ENCODE data around the gene TNFAIP3.

TNFAIP3 gene

DNA sequence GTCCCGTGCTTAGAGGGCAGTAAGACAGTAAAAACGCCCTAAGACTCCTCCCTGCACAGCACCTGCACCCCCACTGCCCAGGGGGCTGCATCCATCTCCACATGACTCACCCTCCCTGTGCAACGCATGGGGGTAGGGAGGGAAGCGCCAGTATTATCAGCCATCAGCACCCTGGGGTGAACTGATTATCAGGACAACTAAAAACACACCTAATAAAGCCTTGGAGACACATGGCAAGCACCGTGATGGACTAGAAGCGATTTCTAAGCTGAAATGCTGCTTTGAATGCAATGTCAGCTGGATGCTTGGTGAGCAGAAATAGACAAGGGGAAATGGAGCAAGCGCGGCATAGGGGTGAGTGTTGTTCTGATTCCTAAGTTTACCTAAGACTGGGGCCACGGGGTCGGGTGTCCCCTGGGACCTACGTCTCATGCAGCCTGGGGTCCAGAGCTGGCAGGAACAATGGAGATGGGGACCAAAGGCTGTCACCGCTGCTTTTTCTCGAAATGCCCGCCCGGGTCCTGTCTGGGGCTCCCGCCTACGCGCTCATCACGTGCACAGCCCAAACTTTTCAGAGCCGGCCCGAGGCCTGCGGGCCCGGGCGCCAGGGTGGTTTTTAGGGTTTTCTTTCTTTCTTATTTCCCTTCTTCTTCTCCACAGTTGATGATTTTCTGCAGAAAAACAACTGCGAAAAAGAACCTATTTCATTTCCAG, 702 bp upstream of the TNFAIP3 start:
- DNase-seq: peak; percentile 57

DNA sequence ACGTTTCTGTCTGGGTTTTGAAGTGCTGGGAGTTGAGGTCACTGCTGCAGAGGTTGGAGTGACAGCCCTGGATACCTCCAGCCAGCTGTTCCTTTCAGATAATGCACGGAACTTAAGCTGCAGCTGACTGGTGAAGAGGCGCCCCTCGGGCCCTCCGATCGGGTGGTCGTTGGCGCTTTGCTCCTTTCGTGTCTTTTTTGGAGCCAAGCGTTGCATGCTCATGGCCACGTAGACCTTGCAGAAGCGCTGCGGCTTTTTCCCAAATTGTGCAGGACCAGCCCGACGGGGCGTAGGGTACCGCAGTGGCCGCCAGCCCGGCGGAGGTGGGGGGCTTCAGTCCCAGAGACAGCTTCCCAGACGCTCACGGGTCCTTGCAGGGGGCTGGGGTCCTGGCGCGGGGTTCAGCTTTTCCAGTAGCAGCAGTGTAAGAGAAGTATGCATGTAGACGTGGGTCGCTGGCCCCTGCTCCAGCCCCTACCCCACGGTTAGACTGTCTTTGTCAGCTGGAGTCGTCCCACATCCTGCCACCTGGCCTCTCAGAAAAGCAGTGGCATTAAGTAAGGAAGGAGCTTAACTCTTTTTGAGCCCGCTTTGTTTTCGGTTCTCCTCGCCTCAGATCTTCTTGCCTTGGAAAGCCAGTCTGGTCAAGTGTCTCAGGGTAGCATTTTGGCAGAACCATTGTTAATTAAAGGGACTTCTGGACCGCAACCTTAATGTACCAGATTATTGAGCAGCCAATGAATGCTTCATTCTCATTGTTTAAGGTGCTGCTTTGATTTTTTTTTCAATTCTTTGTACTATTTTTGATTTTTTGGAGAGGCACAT, 838 bp downstream of the TNFAIP3 start:
- peak; percentile 65 for DNase-seq

DNA sequence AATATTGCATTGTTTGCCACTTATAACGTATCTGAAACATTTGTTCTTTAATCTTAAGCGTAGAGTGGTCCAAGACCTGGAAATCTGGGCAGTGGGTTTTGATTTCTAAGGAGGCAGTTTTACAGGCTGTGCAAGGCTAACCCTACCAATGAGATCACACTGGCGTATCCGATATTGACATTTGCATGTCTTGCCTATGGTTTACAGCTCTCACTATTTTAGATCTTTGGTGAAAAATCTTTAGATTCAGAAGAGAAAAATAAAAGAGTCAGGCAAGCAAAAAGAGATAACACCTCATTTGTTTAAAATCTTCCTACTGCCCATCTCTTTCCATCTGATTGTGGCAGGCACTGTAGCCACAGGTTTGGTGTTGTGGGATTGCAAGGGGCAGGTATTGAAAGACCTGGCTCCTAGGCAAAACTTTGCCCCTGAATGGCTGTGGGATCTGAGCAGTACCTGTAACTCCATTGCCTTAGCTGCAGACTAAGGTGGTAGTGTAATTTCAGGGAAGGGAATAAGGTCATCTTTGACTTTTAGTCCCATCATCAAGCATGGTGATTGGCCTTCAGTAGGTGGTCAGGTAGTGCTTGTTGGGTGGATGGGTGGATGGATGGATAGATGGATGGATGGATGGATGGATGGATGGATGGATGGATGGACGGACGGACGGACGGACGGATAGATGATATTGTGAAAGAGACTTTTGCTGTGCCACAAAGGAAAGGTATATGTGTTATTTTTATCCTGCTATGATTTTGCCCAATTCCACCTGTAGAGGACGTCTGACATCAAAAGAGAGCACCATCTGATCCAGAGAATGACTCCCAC, 1.9 kb downstream of the TNFAIP3 start:
- DNase-seq: no peak

- no peak for DNase-seq
Measured at GRCh38 chr6:137869549-137870307, 2.7 kb downstream of the TNFAIP3 start.

DNA sequence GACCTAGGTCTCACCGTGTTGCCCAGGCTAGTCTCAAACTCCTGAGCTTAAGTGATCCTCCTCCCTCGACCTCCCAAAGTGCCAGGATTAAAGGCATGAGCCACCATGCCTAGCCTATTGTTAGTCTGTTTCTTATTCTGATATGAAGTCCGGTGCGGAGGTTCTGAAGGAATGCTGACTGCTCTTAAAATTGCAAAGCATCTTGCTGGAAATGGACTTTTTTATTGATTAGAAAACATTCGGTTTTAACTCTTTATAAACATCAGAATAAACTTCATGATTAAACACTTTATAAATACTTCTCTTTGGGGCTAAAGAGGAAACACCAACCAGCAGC, 3.2 kb downstream of the TNFAIP3 start:
- DNase-seq: no peak

DNA sequence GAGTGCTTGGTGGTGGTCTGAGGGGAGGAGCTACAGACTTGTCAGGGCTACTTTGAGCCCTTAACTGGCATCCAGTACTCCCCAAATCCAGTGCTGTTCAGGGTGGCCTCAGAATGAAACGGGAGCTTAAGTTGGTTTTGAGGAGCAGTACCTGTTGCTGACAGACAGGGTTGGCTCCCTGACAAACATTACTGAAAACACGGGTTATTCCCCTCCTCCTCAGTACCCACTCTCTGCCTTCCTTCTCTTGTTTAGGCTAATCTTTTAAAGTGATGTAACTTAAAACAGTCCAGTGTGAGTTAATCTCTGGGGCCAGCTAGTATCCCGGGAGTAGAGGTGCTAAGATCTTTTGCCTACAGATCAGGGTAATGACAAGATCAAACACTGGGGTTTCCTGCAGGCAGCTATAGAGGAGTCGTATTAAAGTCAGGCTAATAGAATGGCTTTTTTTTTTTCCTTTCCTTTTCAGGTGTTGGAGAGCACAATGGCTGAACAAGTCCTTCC, 3.7 kb downstream of the TNFAIP3 start:
- peak; percentile 66 for DNase-seq

DNA sequence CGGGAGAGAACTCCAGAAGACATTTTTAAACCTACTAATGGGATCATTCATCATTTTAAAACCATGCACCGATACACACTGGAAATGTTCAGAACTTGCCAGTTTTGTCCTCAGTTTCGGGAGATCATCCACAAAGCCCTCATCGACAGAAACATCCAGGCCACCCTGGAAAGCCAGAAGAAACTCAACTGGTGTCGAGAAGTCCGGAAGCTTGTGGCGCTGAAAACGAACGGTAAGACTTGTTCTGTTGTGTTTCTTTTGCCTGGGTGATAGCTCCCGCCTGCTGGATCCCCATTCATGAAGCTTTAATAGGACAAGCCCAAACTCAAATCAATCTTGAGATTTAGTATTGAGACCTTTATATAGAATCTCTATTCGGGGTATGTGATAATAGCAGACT, 4.2 kb downstream of the TNFAIP3 start:
- DNase-seq: peak; percentile 47

DNA sequence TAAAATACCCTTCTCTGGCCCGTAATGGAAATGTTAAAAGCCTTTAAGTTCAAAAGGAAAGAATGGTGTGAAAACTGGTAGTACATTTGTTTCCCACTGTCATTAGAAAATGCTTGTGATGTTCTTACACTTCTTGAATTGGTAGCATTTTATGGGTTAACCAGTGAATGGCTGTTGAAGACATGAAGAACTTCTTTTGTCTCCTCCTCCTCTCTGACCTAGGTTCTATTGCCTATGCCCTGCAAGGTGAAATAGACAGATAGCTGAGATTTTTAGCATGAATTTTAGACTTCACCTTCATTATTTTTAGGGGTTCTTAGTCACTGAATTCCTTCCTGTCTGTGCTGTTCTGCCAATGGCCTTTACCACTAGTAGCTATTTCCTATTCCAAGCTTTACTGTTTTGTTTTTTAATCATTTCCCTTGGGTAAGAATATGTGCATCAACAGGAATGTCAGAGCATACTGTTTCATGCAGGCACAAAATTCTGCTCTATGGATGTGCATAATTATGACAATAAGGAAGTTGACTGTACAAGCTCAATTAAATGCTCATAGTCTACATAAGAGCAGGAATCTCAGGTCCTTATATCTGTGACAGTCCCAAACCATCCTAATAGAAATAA, 4.9 kb downstream of the TNFAIP3 start:
- no peak for DNase-seq

GRCh38 chr6:137872581-137873115, 5.6 kb downstream of the TNFAIP3 start:
- no peak for DNase-seq

GRCh38 chr6:137873273-137873762, 6.3 kb downstream of the TNFAIP3 start:
- peak; percentile 85 for DNase-seq

DNA sequence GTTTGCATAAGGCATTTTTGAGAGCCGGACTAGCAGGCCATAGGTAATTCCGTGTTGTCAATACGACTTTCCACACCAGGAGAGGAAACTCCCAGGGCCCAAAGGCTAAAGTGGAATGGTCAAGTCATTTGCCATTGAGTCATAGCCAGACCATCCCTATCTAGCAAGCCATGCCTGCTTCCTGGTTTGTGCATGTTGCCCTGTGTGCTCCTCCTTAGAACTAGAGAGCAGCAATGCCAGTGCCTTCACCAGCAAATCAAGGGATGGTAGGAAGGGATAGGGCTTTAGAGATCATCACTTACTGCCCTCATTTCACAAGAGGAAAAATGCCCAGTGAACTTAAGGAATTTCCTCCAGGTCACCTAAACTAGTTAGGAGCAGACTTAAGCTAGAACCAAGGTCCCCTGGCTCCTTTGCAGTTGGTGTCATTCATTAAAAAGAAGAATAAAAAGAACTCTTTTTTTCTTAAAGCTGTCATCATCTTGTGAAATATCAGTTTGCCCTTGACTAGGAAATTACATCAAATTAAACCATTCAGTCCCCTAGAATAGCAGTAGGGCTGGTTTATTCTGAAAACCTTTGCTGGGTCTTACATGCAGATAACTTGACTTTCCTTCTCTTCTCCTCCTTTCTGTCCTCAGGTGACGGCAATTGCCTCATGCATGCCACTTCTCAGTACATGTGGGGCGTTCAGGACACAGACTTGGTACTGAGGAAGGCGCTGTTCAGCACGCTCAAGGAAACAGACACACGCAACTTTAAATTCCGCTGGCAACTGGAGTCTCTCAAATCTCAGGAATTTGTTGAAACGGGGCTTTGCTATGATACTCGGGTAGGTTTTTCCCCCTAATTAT, 7.4 kb downstream of the TNFAIP3 start:
- DNase-seq: peak; percentile 46

- DNase-seq: no peak
Measured at GRCh38 chr6:137875058-137875520, 8.0 kb downstream of the TNFAIP3 start.

DNA sequence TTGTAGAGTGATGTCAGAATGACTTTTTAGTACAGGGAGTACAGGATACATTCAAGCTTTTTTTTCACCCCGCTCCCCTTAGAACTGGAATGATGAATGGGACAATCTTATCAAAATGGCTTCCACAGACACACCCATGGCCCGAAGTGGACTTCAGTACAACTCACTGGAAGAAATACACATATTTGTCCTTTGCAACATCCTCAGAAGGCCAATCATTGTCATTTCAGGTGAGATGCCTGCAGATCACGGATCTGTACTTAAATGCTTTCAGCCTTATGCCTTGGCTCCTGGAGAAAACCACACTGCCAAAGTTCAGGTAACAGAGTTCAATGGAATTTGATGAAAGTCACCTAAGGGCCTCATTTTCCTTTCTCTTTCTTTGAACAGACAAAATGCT, 8.5 kb downstream of the TNFAIP3 start:
- no peak for DNase-seq

DNA sequence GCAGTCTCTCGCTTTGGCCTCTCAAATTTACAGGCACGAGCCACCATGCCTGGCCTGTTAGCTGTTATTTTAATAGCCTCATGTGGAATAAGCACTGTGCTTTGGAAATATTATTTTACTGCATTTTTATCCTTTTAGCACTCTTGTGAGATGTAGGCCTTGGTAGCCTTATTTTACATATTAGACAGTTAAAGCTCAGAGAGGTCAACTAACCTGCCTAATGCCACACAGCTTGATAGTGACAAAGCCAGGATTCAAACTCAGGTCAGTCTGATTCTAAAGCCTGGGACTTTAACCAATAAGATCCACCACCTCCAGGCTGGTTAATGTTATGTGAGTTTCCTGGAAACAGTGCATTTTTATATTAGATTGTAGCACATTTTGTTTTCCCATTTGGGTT, 9.5 kb downstream of the TNFAIP3 start:
- DNase-seq: no peak

GRCh38 chr6:137877113-137877512, 10.1 kb downstream of the TNFAIP3 start:
- no peak for DNase-seq

DNA sequence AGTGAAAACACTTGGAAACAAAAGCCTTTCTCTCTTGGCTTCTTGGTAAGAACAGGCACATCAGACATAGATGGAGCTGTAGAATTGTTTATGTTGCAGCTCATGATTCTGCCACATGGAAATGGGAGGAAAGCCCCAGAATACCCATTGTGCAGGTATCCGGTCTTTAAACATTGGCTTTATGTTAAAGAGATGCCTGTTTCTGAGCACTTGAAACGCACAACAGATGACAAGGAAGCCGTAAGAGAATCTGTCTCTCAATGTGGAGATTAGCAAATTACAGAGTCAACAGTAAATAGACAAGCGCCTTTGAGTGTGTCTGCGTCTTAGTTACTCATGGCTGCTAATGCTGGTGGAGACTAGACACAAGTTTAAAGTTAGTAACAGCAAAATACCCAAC, 10.5 kb downstream of the TNFAIP3 start:
- no peak for DNase-seq

DNA sequence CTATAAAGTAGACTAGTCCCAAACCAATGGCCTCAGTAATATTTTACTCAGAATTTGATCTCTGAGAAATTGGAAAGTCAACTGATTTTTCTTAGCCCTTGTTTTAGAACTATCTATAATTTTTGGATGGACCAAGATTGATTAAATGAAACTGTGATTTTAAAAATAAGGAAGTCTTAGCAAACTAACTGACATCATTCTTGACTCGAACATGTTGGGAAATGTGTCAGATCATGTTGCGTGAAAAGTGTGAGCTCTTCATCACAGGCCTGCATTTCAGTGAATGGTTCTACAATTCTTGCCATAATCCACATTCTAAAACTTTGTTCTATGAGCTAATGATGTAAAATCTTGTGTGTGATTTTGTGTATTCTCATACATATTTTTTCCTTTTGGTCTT, 11.0 kb downstream of the TNFAIP3 start:
- no peak for DNase-seq

GRCh38 chr6:137878486-137879285, 11.6 kb downstream of the TNFAIP3 start:
- DNase-seq: no peak

DNA sequence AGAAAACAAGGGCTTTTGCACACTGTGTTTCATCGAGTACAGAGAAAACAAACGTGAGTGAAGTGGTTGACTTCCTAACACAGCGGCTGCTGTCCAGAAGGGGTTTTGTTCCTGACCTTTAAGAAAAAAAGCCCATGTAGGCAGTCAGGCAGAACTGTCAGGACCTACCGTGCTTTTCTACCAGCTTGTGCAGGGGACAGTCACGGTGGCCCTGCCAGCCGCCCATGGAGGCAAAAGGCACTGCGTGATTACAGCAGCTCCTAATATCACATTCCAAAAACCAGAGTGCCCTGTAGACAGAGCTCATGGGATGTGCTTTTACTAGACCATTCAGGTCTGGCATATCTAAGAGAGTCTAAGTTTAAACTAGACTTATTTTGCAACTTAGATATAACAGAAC, 12.2 kb downstream of the TNFAIP3 start:
- no peak for DNase-seq
